DOHH2 (cell line): ENCODE measurements around the gene ZNF256.

Source experiments
- EZH2phosphoT487 ChIP-seq: fragments of 200-600 bp; sonication (generic); IDR thresholded peaks from 2 replicates; pipeline ENCODE4 v1.6.1; 2017; ENCODE audit warnings: borderline replicate concordance, mild to moderate bottlenecking, antibody characterized with exemption, low read length, moderate library complexity, mixed read lengths
- TF ChIP-seq, protein P1 (sequence below): fragments of 200-600 bp; sonication (generic); IDR thresholded peaks from one replicate; pipeline ENCODE4 v1.5.1; 2014; ENCODE audit warnings: antibody characterized with exemption, mild to moderate bottlenecking, low read depth, low read length; ENCODE audit not compliant: poor library complexity, severe bottlenecking

DNA sequence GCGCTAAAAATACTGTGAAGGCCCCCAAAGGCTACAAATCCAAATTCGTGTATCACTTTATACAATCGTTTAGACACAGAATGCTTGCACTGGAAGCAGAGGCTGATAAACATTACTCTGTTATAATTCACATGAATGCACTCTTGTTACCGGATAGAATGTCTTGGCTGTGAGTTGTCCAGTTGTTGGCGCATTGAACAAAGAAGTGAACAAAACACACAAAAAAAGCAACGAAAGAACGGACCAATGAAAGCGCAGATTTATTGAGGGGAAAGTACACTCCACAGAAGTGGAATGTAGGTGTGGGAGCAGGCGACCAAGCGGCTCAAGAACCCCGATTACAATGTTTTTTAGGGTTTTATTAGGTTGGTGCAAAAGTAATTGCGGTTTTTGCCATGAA, 11.8 kb downstream of the ZNF256 start:
- TF ChIP-seq EZH2phosphoT487, result no peak
- TF ChIP-seq, protein P1, sequence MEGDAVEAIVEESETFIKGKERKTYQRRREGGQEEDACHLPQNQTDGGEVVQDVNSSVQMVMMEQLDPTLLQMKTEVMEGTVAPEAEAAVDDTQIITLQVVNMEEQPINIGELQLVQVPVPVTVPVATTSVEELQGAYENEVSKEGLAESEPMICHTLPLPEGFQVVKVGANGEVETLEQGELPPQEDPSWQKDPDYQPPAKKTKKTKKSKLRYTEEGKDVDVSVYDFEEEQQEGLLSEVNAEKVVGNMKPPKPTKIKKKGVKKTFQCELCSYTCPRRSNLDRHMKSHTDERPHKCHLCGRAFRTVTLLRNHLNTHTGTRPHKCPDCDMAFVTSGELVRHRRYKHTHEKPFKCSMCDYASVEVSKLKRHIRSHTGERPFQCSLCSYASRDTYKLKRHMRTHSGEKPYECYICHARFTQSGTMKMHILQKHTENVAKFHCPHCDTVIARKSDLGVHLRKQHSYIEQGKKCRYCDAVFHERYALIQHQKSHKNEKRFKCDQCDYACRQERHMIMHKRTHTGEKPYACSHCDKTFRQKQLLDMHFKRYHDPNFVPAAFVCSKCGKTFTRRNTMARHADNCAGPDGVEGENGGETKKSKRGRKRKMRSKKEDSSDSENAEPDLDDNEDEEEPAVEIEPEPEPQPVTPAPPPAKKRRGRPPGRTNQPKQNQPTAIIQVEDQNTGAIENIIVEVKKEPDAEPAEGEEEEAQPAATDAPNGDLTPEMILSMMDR, result no peak
